Thyroid gland (tissue), 4 donors: ENCODE measurements around the gene AAK1.

ENCODE experiments used
- CTCF ChIP-seq, 6 experiments: fragments of 200-600 bp in 3 of 6; fragments of 450-650 bp in 3 of 6; sonication (generic) in 3 of 6; IDR thresholded peaks; one replicate each; pipeline ENCODE4 v1.5.1; 2016 to 2019; ENCODE audit warnings: antibody characterized with exemption in 6 of 6, mild to moderate bottlenecking in 2 of 6, inconsistent platforms in 1 of 6, moderate library complexity in 1 of 6
- POLR2A ChIP-seq, 2 donors: fragments of 450-650 bp; IDR thresholded peaks; one replicate each; pipeline ENCODE4 v1.6.1; 2017; ENCODE audit warnings: antibody characterized with exemption in 2 of 2, mild to moderate bottlenecking in 2 of 2, moderate library complexity in 1 of 2

GRCh38 chr2:69604836-69605235, 38.7 kb downstream of the AAK1 start:
- no peak for TF ChIP-seq CTCF (IDR thresholded peaks at IDR 0.05)
- TF ChIP-seq POLR2A (IDR thresholded peaks at IDR 0.05), result no peak
